Upper lobe of left lung (tissue), 4 donors: ENCODE measurements around the gene TGM2.

Source experiments
- POLR2AphosphoS5 ChIP-seq, 2 donors: sonication (generic); formaldehyde crosslinking; IDR thresholded peaks; one replicate each; pipeline ENCODE4 v1.5.1; 2017; ENCODE audit warnings: antibody characterized with exemption in 2 of 2
- TF ChIP-seq, protein P1 (sequence below), 6 experiments: fragments of 450-650 bp in 4 of 6; fragments of 200-600 bp in 2 of 6; sonication (generic) in 2 of 6; IDR thresholded peaks; one replicate each; pipeline ENCODE4 v1.5.1; 2016 to 2019; ENCODE audit warnings: antibody characterized with exemption in 6 of 6

DNA sequence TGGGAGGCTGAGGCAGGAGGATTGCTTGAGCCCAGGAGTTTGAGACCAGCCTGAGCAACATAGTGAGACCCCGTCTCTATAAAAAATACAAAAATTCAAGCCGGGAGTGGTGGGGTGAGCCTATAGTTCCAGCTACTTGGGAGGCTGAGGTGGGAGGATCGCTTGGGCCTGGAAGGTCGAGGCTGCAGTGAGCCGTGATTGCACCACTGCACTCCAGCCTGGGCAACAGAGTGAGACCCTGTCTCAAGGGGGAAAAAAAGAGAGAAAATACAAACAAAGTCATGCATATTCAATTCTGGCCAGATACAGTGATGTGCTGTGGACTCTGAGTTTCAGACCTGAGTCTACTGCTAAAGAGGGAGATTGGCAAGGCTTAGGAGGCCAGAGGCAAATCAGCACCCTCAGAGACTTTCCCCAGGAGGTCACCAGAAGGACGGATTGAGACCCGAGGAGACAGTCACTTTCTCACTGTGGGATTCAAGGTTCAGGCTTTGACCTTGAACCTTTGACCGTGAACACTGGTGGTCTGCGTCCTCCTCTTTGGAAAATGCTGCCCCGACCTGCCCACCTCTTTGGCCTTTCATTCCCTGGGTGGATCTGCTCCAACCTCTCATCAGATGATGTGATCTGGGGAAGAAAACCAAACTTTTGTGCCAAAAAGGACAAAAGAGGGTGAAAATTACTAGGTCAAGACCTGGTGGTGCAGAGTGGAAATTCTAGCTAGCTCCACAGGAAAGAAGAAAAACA is 31.2 kb downstream of the TGM2 start:
- TF ChIP-seq, protein P1, sequence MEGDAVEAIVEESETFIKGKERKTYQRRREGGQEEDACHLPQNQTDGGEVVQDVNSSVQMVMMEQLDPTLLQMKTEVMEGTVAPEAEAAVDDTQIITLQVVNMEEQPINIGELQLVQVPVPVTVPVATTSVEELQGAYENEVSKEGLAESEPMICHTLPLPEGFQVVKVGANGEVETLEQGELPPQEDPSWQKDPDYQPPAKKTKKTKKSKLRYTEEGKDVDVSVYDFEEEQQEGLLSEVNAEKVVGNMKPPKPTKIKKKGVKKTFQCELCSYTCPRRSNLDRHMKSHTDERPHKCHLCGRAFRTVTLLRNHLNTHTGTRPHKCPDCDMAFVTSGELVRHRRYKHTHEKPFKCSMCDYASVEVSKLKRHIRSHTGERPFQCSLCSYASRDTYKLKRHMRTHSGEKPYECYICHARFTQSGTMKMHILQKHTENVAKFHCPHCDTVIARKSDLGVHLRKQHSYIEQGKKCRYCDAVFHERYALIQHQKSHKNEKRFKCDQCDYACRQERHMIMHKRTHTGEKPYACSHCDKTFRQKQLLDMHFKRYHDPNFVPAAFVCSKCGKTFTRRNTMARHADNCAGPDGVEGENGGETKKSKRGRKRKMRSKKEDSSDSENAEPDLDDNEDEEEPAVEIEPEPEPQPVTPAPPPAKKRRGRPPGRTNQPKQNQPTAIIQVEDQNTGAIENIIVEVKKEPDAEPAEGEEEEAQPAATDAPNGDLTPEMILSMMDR (IDR thresholded peaks at IDR 0.05), result no peak
- TF ChIP-seq POLR2AphosphoS5 (IDR thresholded peaks at IDR 0.05), result no peak
